Measurements from ENCODE around the gene DMD.
"Not testable (repeated sequence)": the region's sequence is repeated elsewhere in the genome, so short reads cannot be mapped to it uniquely, and the experiment has no call there.

The DMD gene

DNA sequence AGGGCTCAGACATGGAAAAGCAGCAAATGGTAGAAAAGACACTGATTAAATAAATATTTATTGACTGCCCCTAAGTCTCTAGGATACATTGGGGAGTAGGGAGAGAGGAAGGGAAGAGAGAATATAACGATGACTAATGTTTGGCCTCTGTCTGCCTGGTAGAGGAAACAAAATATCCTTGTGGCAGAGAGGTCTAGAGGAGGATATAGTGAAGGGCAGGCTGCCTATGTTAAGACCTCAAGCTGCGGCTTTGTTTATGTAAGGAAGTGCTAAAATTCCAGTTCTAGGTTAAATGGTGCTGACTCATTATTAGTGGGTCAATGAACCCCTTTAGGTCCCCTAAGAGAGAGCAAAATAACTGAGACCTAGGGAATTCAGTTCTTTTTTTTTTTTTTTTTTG is 1712.2 kb downstream of the DMD start:
- no peak overlapping the region for H3K4me3 ChIP-seq (ENCODE audit: low read depth, low read length)
- TF ChIP-seq, protein P1, sequence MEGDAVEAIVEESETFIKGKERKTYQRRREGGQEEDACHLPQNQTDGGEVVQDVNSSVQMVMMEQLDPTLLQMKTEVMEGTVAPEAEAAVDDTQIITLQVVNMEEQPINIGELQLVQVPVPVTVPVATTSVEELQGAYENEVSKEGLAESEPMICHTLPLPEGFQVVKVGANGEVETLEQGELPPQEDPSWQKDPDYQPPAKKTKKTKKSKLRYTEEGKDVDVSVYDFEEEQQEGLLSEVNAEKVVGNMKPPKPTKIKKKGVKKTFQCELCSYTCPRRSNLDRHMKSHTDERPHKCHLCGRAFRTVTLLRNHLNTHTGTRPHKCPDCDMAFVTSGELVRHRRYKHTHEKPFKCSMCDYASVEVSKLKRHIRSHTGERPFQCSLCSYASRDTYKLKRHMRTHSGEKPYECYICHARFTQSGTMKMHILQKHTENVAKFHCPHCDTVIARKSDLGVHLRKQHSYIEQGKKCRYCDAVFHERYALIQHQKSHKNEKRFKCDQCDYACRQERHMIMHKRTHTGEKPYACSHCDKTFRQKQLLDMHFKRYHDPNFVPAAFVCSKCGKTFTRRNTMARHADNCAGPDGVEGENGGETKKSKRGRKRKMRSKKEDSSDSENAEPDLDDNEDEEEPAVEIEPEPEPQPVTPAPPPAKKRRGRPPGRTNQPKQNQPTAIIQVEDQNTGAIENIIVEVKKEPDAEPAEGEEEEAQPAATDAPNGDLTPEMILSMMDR (IDR thresholded peaks at IDR 0.05; ENCODE audit: control insufficient read depth, extremely low read depth, insufficient read depth), result no peak
- DNase-seq (ENCODE audit: low read depth), result no peak

DNA sequence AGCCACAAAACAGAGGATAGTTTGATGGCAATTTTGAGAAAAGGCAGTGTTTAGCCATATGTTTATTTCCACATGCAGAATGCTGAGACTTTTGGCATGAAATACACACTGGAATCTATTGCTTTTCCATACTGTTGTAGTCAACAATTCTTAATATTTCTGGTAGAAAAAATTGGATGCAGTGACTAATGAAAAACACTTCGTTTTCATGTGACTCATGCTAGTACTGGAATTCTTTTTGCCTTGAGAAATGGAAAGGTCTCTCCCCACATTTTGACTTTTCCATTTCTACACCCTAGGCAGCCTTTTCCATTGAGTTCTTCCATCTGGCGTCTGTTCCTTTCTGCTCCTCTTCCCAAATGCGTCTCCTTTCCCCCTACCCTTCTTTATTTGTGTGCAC is 1714.3 kb downstream of the DMD start:
- no peak for DNase-seq (ENCODE audit: low read depth)
- TF ChIP-seq, protein P1 (IDR thresholded peaks at IDR 0.05; ENCODE audit: control insufficient read depth, extremely low read depth, insufficient read depth), result no peak
- H3K4me3 ChIP-seq (ENCODE audit: low read depth, low read length), result no peak overlapping the region

DNA sequence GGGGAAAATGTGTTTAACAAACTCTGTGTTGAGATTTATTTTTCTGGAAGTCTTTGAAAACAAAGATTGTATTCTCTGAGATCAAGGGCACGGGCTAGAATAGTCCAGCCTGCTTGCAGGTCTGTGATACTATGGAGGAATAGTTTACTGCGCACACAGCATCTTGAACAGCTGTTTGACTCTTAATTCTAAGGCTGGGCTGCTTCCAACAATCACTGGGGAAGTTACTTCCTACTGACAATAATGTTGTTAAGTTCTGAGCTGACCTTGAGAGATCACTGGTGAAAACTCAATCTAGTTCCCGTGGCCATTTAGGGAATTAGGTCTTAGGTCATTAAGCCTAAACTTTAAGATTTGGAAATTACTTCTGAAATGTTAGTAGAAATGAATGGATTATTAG is 1723.4 kb downstream of the DMD start:
- no peak for DNase-seq (ENCODE audit: low read depth)
- no peak overlapping the region for H3K4me3 ChIP-seq (ENCODE audit: low read depth, low read length)
- TF ChIP-seq, protein P1 (IDR thresholded peaks at IDR 0.05; ENCODE audit: control insufficient read depth, extremely low read depth, insufficient read depth), result no peak

GRCh38 chrX:31483336-31483735 is 1728.0 kb downstream of the DMD start:
- DNase-seq (ENCODE audit: low read depth), result no peak
- TF ChIP-seq, protein P1 (IDR thresholded peaks at IDR 0.05; ENCODE audit: control insufficient read depth, extremely low read depth, insufficient read depth), result no peak
- H3K4me3 ChIP-seq (ENCODE audit: low read depth, low read length), result no peak overlapping the region

- TF ChIP-seq, protein P1 (IDR thresholded peaks at IDR 0.05; ENCODE audit: control insufficient read depth, extremely low read depth, insufficient read depth), result no peak
- no peak overlapping the region for H3K4me3 ChIP-seq (ENCODE audit: low read depth, low read length)
- DNase-seq (ENCODE audit: low read depth), result no peak
Observed at GRCh38 chrX:31480696-31481095, 1730.7 kb downstream of the DMD start.

GRCh38 chrX:31471229-31471628 is 1740.1 kb downstream of the DMD start:
- H3K4me3 ChIP-seq (ENCODE audit: low read depth, low read length), result no peak overlapping the region
- DNase-seq (ENCODE audit: low read depth), result no peak
- TF ChIP-seq, protein P1 (IDR thresholded peaks at IDR 0.05; ENCODE audit: control insufficient read depth, extremely low read depth, insufficient read depth), result no peak

- H3K4me3 ChIP-seq (ENCODE audit: low read depth, low read length); DNase-seq (ENCODE audit: low read depth): not testable (repeated sequence)
Observed at GRCh38 chrX:31470753-31471152, 1740.6 kb downstream of the DMD start.
